Testis (tissue), 3 donors: ENCODE data around the gene SNRPB. TPM values are rescaled to one million over a fixed set of nuclear protein-coding genes. Genes with fewer than 3 reads are reported as not detected.

ENCODE experiments used
- DNase-seq: peaks from one replicate; pipeline ENCODE4 v3.0.0-alpha.2; 2019
- H3K27ac ChIP-seq, 2 donors: fragments of 200-600 bp; sonication (generic); one replicate each; pipeline ENCODE4 v1.5.1; 2019
- H3K27me3 ChIP-seq: fragments of 200-600 bp; sonication (generic); one replicate; pipeline ENCODE4 v1.5.1; 2019
- H3K36me3 ChIP-seq: fragments of 200-600 bp; sonication (generic); one replicate; pipeline ENCODE4 v1.5.1; 2017; ENCODE audit warnings: low read depth; ENCODE audit errors: missing control alignments
- H3K4me1 ChIP-seq: fragments of 200-600 bp; sonication (generic); one replicate; pipeline ENCODE4 v1.5.1; 2019
- H3K4me3 ChIP-seq, 2 donors: fragments of 200-600 bp; sonication (generic); one replicate each; pipeline ENCODE4 v1.5.1; 2017 to 2019
- H3K9me3 ChIP-seq: fragments of 200-600 bp; sonication (generic); one replicate; pipeline ENCODE4 v1.5.1; 2017
- POLR2A ChIP-seq: fragments of 450-650 bp; IDR thresholded peaks from one replicate; pipeline ENCODE4 v1.6.1; 2017; ENCODE audit warnings: antibody characterized with exemption, mild to moderate bottlenecking, moderate library complexity
- WGBS, 2 donors: methylation state at CpG; one replicate each; pipeline ENCODE4 v1.1.5; 2018; 5-methylcytosine and 5-hydroxymethylcytosine counted together
- intact Hi-C: fragments of 100-400 bp; cut with DNase I; formaldehyde crosslinking; loops from one replicate; pipeline ENCODE4 v1.15.1; 2023; ENCODE audit warnings: low total_unique reads
- polyA plus RNA-seq: library from polyadenylated mRNA; stranded (reverse); fragments of 350-450 nt; fragmentation: Illumina TruSeq; extraction: RNeasy Lipid Tissue Mini Kit (QIAGEN cat#74804); gene quantifications from one replicate; pipeline ENCODE4 v1.2.3, GENCODE V29; 2014; ENCODE audit warnings: low read depth, low replicate concordance; ENCODE audit not compliant: insufficient read depth
- small RNA-seq, 2 donors: library from RNA; depleted of rRNA; stranded (forward); fragments of <200 nt; gene quantifications; one replicate each; pipeline ENCODE3, GENCODE V24; 2016
- total RNA-seq, 2 donors: library from RNA; depleted of rRNA; stranded (reverse); fragments of >200 nt; gene quantifications; one replicate each; pipeline ENCODE4 v1.2.3, GENCODE V29; 2016
- TF ChIP-seq, protein P1 (sequence below), 3 experiments: fragments of 450-650 bp in 2 of 3; fragments of 200-600 bp in 1 of 3; sonication (generic) in 1 of 3; IDR thresholded peaks; one replicate each; pipeline ENCODE4 v1.5.1; 2016 to 2019; ENCODE audit warnings: antibody characterized with exemption in 3 of 3, mild to moderate bottlenecking in 2 of 3, moderate library complexity in 1 of 3

The SNRPB gene
- total and polyA plus RNA-seq, 3 donors from 2014 or later, result 140 to 207 (median 171) TPM

DNA sequence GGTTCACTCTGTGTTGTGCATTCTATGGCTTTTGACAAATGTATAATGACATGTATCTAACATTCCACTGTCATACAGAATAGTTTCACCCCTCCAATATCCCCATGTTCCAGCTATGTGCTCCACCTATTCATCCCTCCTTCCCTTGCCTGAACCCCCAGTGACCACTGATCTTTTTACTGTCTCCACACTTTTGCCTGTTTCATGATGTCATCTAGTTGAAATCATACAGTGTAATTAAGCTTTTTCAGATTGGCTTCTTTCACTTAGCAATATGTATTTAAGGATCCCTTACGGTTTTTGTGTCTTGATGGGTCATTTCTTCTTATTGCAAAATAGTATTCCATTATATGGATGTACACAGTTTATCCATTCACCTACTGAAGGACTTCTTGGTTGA lies 50.1 kb downstream of the SNRPB start:
- H3K27me3 ChIP-seq, result no peaks in the 10 kb centered on the region
- no peaks in the 10 kb centered on the region for H3K9me3 ChIP-seq
- no peak overlapping the region for H3K27ac ChIP-seq
- TF ChIP-seq, protein P1, sequence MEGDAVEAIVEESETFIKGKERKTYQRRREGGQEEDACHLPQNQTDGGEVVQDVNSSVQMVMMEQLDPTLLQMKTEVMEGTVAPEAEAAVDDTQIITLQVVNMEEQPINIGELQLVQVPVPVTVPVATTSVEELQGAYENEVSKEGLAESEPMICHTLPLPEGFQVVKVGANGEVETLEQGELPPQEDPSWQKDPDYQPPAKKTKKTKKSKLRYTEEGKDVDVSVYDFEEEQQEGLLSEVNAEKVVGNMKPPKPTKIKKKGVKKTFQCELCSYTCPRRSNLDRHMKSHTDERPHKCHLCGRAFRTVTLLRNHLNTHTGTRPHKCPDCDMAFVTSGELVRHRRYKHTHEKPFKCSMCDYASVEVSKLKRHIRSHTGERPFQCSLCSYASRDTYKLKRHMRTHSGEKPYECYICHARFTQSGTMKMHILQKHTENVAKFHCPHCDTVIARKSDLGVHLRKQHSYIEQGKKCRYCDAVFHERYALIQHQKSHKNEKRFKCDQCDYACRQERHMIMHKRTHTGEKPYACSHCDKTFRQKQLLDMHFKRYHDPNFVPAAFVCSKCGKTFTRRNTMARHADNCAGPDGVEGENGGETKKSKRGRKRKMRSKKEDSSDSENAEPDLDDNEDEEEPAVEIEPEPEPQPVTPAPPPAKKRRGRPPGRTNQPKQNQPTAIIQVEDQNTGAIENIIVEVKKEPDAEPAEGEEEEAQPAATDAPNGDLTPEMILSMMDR (IDR thresholded peaks at IDR 0.05), result no peak
- TF ChIP-seq POLR2A, result no peak
- DNase-seq, result no peak
- 84% methylated on average over 1 of the region's 1 CpG for WGBS, 2 donors
- intact Hi-C loops, result no loop called here
- no peaks in the 10 kb centered on the region for H3K4me1 ChIP-seq
- no peak overlapping the region for H3K4me3 ChIP-seq
- H3K36me3 ChIP-seq, result no peaks in the 10 kb centered on the region

DNA sequence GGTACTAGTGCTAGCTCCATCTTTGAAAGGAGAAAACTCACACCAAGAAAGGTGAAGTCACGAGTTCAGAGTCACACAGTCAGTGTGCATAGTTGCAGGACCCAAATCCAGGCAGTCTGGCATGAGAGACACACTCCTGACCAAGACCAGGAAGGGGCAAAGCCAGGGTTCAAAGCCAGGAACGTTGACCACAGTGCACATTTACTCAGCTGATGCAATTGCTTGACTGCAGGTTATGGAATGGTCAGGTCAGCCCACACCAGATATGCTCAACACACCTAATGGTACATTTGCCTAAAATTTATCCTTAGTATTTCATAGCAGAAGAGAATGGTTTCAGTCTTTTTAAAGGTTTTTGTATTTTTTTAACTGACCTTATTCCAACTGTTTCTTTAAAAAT lies 52.2 kb downstream of the SNRPB start:
- WGBS, 2 donors, result 68 to 70% methylated on average over 2 of the region's 2 CpGs
- TF ChIP-seq, protein P1 (IDR thresholded peaks at IDR 0.05), result no peak
- no peak for TF ChIP-seq POLR2A
- intact Hi-C loops, result no loop called here

DNA sequence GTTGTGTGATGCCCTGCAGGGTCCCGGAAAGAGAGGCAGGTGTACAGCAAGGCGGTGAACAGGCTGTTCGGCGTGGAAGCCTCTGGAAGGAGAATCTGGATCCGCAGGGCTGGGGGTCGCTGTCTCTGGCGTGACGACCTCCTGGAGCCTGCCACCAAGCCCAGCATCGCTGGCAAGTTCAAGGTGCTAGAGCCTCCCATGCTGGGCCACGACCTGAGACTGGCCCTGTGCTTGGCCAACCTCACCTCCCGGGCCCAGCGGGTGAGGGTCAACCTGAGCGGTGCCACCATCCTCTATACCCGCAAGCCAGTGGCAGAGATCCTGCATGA lies 53.4 kb downstream of the SNRPB start:
- no peak for TF ChIP-seq POLR2A
- TF ChIP-seq, protein P1 (IDR thresholded peaks at IDR 0.05), result no peak
- DNase-seq, result no peak

More for the DNA sequence above, 52.2 kb downstream of the SNRPB start:
- Histone ChIP-seq H3K4me1 (no peaks in the 10 kb centered on the region), H3K4me3 (no peak overlapping the region), H3K9me3 (no peaks in the 10 kb centered on the region), H3K36me3 (no peaks in the 10 kb centered on the region), H3K27ac (no peak overlapping the region), H3K27me3 (no peaks in the 10 kb centered on the region)
- no peak for DNase-seq

DNA sequence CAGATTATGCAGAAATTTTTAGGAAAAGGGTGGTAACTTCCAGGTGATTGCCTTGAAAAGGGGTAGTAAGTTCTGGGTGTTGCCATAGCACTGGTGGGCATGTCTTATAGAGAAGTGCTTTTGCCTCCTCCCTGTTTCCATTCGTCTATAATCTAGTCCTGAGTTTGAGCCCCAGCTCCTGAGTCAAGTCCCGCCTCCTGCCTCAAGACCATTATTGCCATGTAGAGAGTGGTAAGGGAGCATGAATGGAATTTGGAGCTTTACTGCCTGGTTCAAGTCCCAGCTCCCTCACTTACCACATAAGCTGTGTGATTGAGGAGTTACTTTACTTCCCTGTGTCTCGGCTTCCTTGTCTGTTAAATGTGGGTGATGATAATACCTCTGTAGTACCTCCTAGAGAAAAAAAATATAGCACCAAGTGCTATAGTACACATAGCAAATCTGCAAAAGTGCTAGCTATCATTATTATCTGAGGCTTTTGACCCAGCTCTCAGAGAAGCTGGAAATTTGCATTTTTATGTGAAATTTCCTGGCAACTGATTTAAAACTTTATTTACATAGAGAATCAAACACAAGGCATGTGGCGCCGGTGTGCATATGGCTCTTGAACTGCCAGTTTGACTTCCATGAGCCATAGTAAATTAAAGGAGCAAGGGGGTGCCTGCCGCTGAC lies 53.9 kb downstream of the SNRPB start:
- H3K27ac ChIP-seq, result no peak overlapping the region
- intact Hi-C loops, result no loop called here

More for the DNA sequence above, 53.4 kb downstream of the SNRPB start:
- no peaks in the 10 kb centered on the region for H3K9me3 ChIP-seq
- WGBS, 2 donors, result 79% methylated on average over 10 to 14 of the region's 14 CpGs
- H3K36me3 ChIP-seq, result no peaks in the 10 kb centered on the region
- no peak overlapping the region for H3K4me3 ChIP-seq
- H3K4me1 ChIP-seq, result no peaks in the 10 kb centered on the region
- no peaks in the 10 kb centered on the region for H3K27me3 ChIP-seq
- no peak overlapping the region for H3K27ac ChIP-seq
- intact Hi-C loops, result no loop called here

More for the DNA sequence above, 53.9 kb downstream of the SNRPB start:
- H3K27me3 ChIP-seq, result no peaks in the 10 kb centered on the region
- H3K4me1 ChIP-seq, result no peaks in the 10 kb centered on the region
- DNase-seq, result no peak
- TF ChIP-seq, protein P1 (IDR thresholded peaks at IDR 0.05), result no peak
- no peak for TF ChIP-seq POLR2A
- no peak overlapping the region for H3K4me3 ChIP-seq
- H3K36me3 ChIP-seq, result no peaks in the 10 kb centered on the region
- no peaks in the 10 kb centered on the region for H3K9me3 ChIP-seq
- 73 to 78% methylated on average over 6 of the region's 6 CpGs for WGBS, 2 donors

Small RNA genes within 50 kb of the gene (small RNA-seq; reads per million reads assigned to genes)
- 0 reads per million in 2 donors for gene RF00019

Other genes starting within 250 kb of the SNRPB start
- 1 to 10 TPM; 2.6 to 3.1 TPM for gene TGM3, start 174.8 kb downstream of the SNRPB start, total RNA-seq
- 4.9 TPM for gene TGM3, start 174.8 kb downstream of the SNRPB start, polyA plus RNA-seq
- not detected for gene TGM6, start 89.9 kb downstream of the SNRPB start, total RNA-seq
- not detected for gene TGM6, start 89.9 kb downstream of the SNRPB start, polyA plus RNA-seq
- gene ZNF343, start 38.1 kb upstream of the SNRPB start, total RNA-seq, result 10 to 100 TPM in 1 of 2 donors, 1 to 10 TPM in 1; 9.9 to 11.7 TPM
- 11.0 TPM for gene ZNF343, start 38.1 kb upstream of the SNRPB start, polyA plus RNA-seq
- under 1 TPM; 0.56 to 0.63 TPM for gene TMC2, start 65.8 kb upstream of the SNRPB start, total RNA-seq
- 0.59 TPM for gene TMC2, start 65.8 kb upstream of the SNRPB start, polyA plus RNA-seq
- gene NOP56, start 181.8 kb upstream of the SNRPB start, total RNA-seq, result 100 to 1,000 TPM; 110 TPM
- 125 TPM for gene NOP56, start 181.8 kb upstream of the SNRPB start, polyA plus RNA-seq
- gene IDH3B, start 193.4 kb upstream of the SNRPB start, total RNA-seq, result 100 to 1,000 TPM; 105 to 123 TPM
- 90.6 TPM for gene IDH3B, start 193.4 kb upstream of the SNRPB start, polyA plus RNA-seq
- gene EBF4, start 222.0 kb upstream of the SNRPB start, total RNA-seq, result 10 to 100 TPM in 1 of 2 donors, 1 to 10 TPM in 1; 7.4 to 14.2 TPM
- gene EBF4, start 222.0 kb upstream of the SNRPB start, polyA plus RNA-seq, result 6.1 TPM